GM12878 (cell line): ENCODE measurements around the gene METTL3. TPM values are rescaled to one million over a fixed set of nuclear protein-coding genes. Genes with fewer than 3 reads are reported as not detected.

Experiments
- ATF7 ChIP-seq: fragments of 450-650 bp; IDR thresholded peaks from 2 replicates; pipeline ENCODE4 v1.6.1; 2016; ENCODE audit warnings: low read depth, mild to moderate bottlenecking
- CREM ChIP-seq: IDR thresholded peaks from 2 replicates; pipeline ENCODE4 v1.6.1; 2014; ENCODE audit warnings: antibody characterized with exemption, low read depth
- E2F4 ChIP-seq: IDR thresholded peaks from 2 replicates; pipeline ENCODE4 v1.6.1; 2012; ENCODE audit warnings: low read depth, low read length, improper control_type of control experiment
- E4F1 ChIP-seq: fragments of 450-650 bp; IDR thresholded peaks from 2 replicates; pipeline ENCODE4 v1.6.1; 2018; ENCODE audit warnings: borderline replicate concordance, mild to moderate bottlenecking; ENCODE audit not compliant: partially characterized antibody
- EGR1 ChIP-seq, 2 experiments: IDR thresholded peaks; 1 replicate in 1 of 2; 2 replicates in 1 of 2; pipeline ENCODE4 v1.6.1; 2011 to 2012; ENCODE audit warnings: low read depth in 2 of 2, low read length in 2 of 2, borderline replicate concordance in 1 of 2, mild to moderate bottlenecking in 1 of 2, moderate library complexity in 1 of 2
- IRF5 ChIP-seq: fragments of 450-650 bp; IDR thresholded peaks from 2 replicates; pipeline ENCODE4 v1.6.1; 2017; ENCODE audit warnings: borderline replicate concordance
- MEF2B ChIP-seq: fragments of 450-650 bp; IDR thresholded peaks from 2 replicates; pipeline ENCODE4 v1.6.1; 2018; ENCODE audit warnings: mild to moderate bottlenecking, moderate library complexity; ENCODE audit not compliant: partially characterized antibody, poor library complexity, severe bottlenecking
- MXI1 ChIP-seq: fragments of 150-350 bp; IDR thresholded peaks from 2 replicates; pipeline ENCODE4 v1.6.1; 2011; ENCODE audit warnings: low read depth, mild to moderate bottlenecking, inconsistent platforms, low read length, improper control_type of control experiment
- PBX3 ChIP-seq: IDR thresholded peaks from 2 replicates; pipeline ENCODE4 v1.6.1; 2011; ENCODE audit warnings: mild to moderate bottlenecking, low read depth, low read length, moderate library complexity; ENCODE audit not compliant: insufficient replicate concordance
- PML ChIP-seq: IDR thresholded peaks from 2 replicates; pipeline ENCODE4 v1.6.1; 2012; ENCODE audit warnings: low read length, inconsistent platforms
- POLR2AphosphoS5 ChIP-seq: IDR thresholded peaks from 2 replicates; pipeline ENCODE4 v1.6.1; 2011; ENCODE audit warnings: mild to moderate bottlenecking, low read length, inconsistent platforms
- RCOR1 ChIP-seq: conservative IDR thresholded peaks from 2 replicates; pipeline ENCODE4 v1.6.1; 2012; ENCODE audit warnings: low read depth, low read length, improper control_type of control experiment
- RELA ChIP-seq: fragments of 450-650 bp; IDR thresholded peaks from 2 replicates; pipeline ENCODE4 v1.8.0; 2014; ENCODE audit warnings: borderline replicate concordance; ENCODE audit not compliant: partially characterized antibody
- RUNX3 ChIP-seq: IDR thresholded peaks from 2 replicates; pipeline ENCODE4 v1.6.1; 2012; ENCODE audit warnings: low read length, inconsistent platforms
- SRF ChIP-seq, 2 experiments: IDR thresholded peaks; 2 replicates each; pipeline ENCODE4 v1.6.1; 2011; ENCODE audit warnings: low read depth in 2 of 2, low read length in 2 of 2, mild to moderate bottlenecking in 1 of 2, moderate library complexity in 1 of 2
- TCF7 ChIP-seq: IDR thresholded peaks from 2 replicates; pipeline ENCODE4 v1.6.1; 2014; ENCODE audit warnings: antibody characterized with exemption, borderline replicate concordance
- YY1 ChIP-seq: IDR thresholded peaks from 2 replicates; pipeline ENCODE4 v1.6.1; 2011; ENCODE audit warnings: low read depth, mild to moderate bottlenecking, low read length
- ZBTB11 ChIP-seq: fragments of 450-650 bp; formaldehyde crosslinking; IDR thresholded peaks from 2 replicates; pipeline ENCODE4 v1.5.0; 2022; ENCODE audit warnings: mild to moderate bottlenecking, missing genetic modification characterization
- polyA plus RNA-seq, 11 experiments: library from polyadenylated mRNA; depleted of rRNA in 4 of 11; unstranded in 6 of 11; stranded (reverse) in 5 of 11; fragments of >200 nt; fragmentation: Nextera tagmentation in 4 of 11; fragmentation: Illumina TruSeq in 1 of 11; extraction: Ambion mirVana in 4 of 11; extraction: Trizol in 1 of 11; gene quantifications; 1 replicate in 1 of 11; 2 replicates in 10 of 11; pipeline versions ENCODE4 v1.2.1 to v1.2.3, GENCODE V29; 2011 to 2016; ENCODE audit warnings: inconsistent platforms in 2 of 11, missing spikeins in 2 of 11, low read depth in 1 of 11
- total RNA-seq, 4 experiments: library from RNA; depleted of rRNA in 3 of 4; stranded (reverse); fragments of >200 nt in 3 of 4; fragmentation: Illumina TruSeq in 1 of 4; extraction: Trizol in 1 of 4; gene quantifications; 2 replicates each; pipeline versions ENCODE4 v1.2.1 to v1.2.3, GENCODE V29; 2013 to 2021

The METTL3 gene
- total and polyA plus RNA-seq, 10 of the 15 experiments (the other 5 are each of a cell fraction or from before 2014, with no cell fraction given), result 32.8 to 165 (median 65.5) TPM

- peak; percentile 98 for TF ChIP-seq E4F1
- peak; percentile 9 for TF ChIP-seq MEF2B
- TF ChIP-seq RUNX3, result peak; percentile 43
- TF ChIP-seq IRF5, result no peak; the same call in 1 of the 2 replicates
- TF ChIP-seq PML, result peak; percentile 56; the same call in 1 of the 2 replicates
- TF ChIP-seq TCF7, result no peak
- peak; percentile 35; the same call in 1 of the 2 replicates for TF ChIP-seq ZBTB11
- peak; percentile 97 for TF ChIP-seq RCOR1
- peak; percentile 64; the same call in 1 of the 2 replicates for TF ChIP-seq POLR2AphosphoS5
- 0 out of 4 replicates have a peak, but pooled peaks of 1 of the 2 experiments have one; percentile 56 for TF ChIP-seq SRF (IDR thresholded peaks at IDR 0.05; ENCODE audit: low read depth in 2 of 2, low read length in 2 of 2)
- peak; percentile 35 for TF ChIP-seq RELA
- peak; percentile 100 for TF ChIP-seq YY1
- TF ChIP-seq CREM, result peak; percentile 96
- peak; percentile 76 for TF ChIP-seq E2F4
- TF ChIP-seq MXI1, result peak; percentile 95
- TF ChIP-seq EGR1 (IDR thresholded peaks at IDR 0.05; ENCODE audit: borderline replicate concordance in 1 of 2, low read depth in 2 of 2, low read length in 2 of 2), result 0 out of 3 replicates have a peak, but pooled peaks of 1 of the 2 experiments have one; percentile 1
- TF ChIP-seq ATF7, result peak; percentile 72
- peak; percentile 16 for TF ChIP-seq PBX3
Measured at GRCh38 chr14:21510735-21511657, at the start of gene METTL3 (continued).
